SJCRH30 (cell line): ENCODE data around the gene ADPRM. TPM values are rescaled to one million over a fixed set of nuclear protein-coding genes. Genes with fewer than 3 reads are reported as not detected.

ENCODE experiments used
- DNase-seq, 2 experiments: peaks; one replicate each; pipeline ENCODE4 v3.0.0-alpha.2; 2015 to 2020
- H3K27ac ChIP-seq: fragments of 250-450 bp; sonication (Bioruptor Pico); 2 replicates; pipeline ENCODE4 v1.5.1; 2020; ENCODE audit warnings: mild to moderate bottlenecking, moderate library complexity
- H3K27me3 ChIP-seq: fragments of 250-450 bp; sonication (Bioruptor Pico); 2 replicates; pipeline ENCODE4 v1.5.1; 2020; ENCODE audit warnings: mild to moderate bottlenecking, moderate library complexity
- H3K36me3 ChIP-seq: fragments of 250-450 bp; sonication (Bioruptor Pico); 2 replicates; pipeline ENCODE4 v1.5.1; 2020; ENCODE audit warnings: mild to moderate bottlenecking, moderate library complexity
- H3K4me1 ChIP-seq: fragments of 250-450 bp; sonication (Bioruptor Pico); 2 replicates; pipeline ENCODE4 v1.5.1; 2020; ENCODE audit warnings: mild to moderate bottlenecking, moderate library complexity
- H3K4me3 ChIP-seq: fragments of 250-450 bp; sonication (Bioruptor Pico); 2 replicates; pipeline ENCODE4 v1.5.1; 2020; ENCODE audit warnings: mild to moderate bottlenecking, moderate library complexity
- H3K9me3 ChIP-seq: fragments of 250-450 bp; sonication (Bioruptor Pico); replicated peaks from 2 replicates; pipeline ENCODE4 v1.5.1; 2020; ENCODE audit warnings: mild to moderate bottlenecking, moderate library complexity
- total RNA-seq: library from RNA; depleted of rRNA; stranded (reverse); fragments of >200 nt; shearing (Covaris generic); gene quantifications from 2 replicates; pipeline ENCODE4 v1.2.3, GENCODE V29; 2014; rRNA removed

The ADPRM gene, protein sequence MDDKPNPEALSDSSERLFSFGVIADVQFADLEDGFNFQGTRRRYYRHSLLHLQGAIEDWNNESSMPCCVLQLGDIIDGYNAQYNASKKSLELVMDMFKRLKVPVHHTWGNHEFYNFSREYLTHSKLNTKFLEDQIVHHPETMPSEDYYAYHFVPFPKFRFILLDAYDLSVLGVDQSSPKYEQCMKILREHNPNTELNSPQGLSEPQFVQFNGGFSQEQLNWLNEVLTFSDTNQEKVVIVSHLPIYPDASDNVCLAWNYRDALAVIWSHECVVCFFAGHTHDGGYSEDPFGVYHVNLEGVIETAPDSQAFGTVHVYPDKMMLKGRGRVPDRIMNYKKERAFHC
- total RNA-seq, result 4.4 and 5.9 TPM in 2 replicates

DNA sequence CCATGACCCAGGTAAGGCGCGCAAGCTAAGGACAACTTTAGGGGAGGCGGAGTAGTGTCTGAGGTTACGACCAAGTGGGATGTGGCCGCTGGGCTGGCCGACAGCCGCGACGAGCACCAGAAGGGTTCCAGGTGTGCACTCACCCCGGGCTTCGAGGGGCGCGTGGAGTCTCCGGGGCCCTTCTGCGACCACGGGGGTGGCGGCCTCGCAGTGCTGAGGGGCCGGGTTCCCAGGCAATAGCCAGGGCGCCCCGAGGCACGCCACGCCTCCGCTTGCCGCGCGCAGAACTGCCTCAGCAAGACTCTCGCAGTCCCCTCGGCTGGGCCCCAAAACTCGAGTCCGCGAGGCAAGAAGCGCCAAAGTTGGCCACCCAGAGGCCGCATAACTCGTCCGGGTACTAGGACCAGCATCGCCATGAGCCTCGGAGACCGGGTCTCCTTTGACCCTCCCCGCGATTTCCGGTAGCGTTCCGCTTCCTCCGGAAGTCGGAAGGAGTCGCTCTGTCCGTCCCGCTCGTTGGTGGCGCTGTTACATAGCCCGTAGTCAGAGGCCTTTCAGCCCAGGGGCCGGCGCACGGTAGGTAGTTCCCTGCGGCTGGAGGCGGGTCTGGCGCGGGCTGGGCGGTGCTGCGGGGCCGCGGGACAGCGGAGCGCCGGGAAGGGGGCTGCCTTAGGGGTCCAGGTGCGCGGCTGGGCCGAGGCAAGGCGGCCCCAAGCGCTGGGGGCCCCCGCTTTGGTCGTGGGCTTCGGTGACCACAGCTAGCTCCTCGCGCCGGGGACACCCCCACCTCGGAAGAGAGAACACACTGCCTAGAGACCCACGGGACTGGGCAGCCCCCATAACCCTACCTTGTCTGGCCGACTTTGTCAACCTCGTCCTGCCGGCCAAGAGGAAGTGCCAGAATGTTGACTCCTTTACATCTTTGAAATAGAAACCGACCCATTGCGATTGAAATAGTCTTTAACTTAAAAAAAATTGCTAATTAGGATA lies at the start of gene ADPRM, which contains the start of gene SCO1:
ADPRM (plus strand) TSS at position 503 of the 990 bp plus-strand sequence. CDS start 7,333 bp downstream, outside the sequence.
SCO1 (minus strand) TSS at position 442 of the 990 bp plus-strand sequence; CDS start at position 416, 26 bp downstream.
- Histone ChIP-seq H3K4me1 (peaks cover 3% of the 10 kb centered on the region), H3K9me3 (no peaks in the 10 kb centered on the region), H3K36me3 (peaks cover 15% of the 10 kb centered on the region), H3K4me3 (peak within 1 kb of the TSS; percentile 85), H3K27me3 (no peaks in the 10 kb centered on the region), H3K27ac (peak within 1 kb of the TSS; percentile 59)
- DNase-seq, result peak; percentile 91 to 92

DNA sequence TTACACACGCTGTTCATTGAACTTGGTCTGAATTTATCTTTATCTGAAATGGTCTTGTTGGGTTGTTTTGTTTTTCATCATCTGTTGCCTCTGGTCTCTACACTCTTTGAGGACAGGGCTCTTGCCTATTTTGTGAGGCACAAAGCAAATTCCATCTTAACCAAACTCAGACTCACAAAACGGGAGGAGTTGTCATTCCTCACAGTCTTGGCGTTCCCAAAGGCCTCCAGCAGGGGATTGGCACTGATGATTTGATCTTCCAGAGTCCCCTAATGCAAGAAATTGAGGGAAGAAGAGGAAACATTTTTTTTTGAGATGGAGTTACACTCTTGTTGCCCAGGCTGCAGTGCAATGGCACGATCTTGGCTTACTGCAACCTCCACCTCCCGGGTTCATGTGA lies 49.0 kb upstream of the ADPRM start:
- no peaks in the 10 kb centered on the region for H3K9me3 ChIP-seq
- H3K4me1 ChIP-seq, result no peaks in the 10 kb centered on the region
- H3K36me3 ChIP-seq, result no peaks in the 10 kb centered on the region
- DNase-seq, result no peak
- H3K4me3 ChIP-seq, result no peak overlapping the region
- H3K27me3 ChIP-seq, result no peaks in the 10 kb centered on the region
- H3K27ac ChIP-seq, result no peak overlapping the region

DNA sequence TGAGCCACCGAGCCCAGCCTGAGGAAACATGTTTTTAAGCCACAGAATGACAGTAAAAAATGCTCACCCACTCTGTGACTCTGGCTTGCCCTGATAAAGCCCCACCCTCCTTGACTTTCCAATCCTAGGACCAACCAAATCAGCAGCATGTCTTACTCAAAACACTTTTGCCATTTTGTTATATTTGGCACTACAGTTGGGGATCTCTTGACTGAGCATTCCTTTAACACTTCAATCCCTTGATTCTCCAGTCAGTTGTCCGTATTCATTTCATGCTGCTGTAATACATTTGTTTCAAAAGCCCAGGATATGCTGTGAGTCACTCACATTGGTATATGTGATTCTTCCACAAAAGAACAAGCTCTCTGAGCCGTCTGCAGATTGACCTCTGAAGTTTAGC lies 48.4 kb upstream of the ADPRM start:
- H3K9me3 ChIP-seq, result no peaks in the 10 kb centered on the region
- no peak overlapping the region for H3K4me3 ChIP-seq
- no peaks in the 10 kb centered on the region for H3K27me3 ChIP-seq
- no peaks in the 10 kb centered on the region for H3K4me1 ChIP-seq
- no peak overlapping the region for H3K27ac ChIP-seq
- H3K36me3 ChIP-seq, result no peaks in the 10 kb centered on the region
- DNase-seq, result no peak

DNA sequence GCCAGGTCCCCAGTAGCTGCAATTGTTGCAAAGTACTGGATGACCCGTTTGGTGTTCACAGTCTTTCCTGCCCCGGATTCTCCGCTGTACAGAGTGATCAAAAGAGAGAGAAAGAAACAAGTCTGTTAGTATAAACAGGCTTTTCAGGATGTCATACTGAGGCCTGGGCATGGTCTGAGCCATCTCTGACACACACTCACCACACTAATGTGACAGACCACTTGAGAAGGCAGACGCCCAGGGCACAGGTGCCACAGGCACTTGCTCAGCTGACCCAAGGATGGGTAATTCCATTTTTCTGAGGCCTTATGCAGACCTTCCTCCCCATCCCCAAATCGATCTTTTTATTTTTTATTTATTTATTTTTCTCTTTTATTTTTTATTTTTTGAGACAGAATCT lies 47.8 kb upstream of the ADPRM start:
- no peaks in the 10 kb centered on the region for H3K27me3 ChIP-seq
- no peak overlapping the region for H3K27ac ChIP-seq
- H3K4me1 ChIP-seq, result no peaks in the 10 kb centered on the region
- no peak overlapping the region for H3K4me3 ChIP-seq
- H3K9me3 ChIP-seq, result no peaks in the 10 kb centered on the region
- H3K36me3 ChIP-seq, result no peaks in the 10 kb centered on the region
- no peak for DNase-seq

DNA sequence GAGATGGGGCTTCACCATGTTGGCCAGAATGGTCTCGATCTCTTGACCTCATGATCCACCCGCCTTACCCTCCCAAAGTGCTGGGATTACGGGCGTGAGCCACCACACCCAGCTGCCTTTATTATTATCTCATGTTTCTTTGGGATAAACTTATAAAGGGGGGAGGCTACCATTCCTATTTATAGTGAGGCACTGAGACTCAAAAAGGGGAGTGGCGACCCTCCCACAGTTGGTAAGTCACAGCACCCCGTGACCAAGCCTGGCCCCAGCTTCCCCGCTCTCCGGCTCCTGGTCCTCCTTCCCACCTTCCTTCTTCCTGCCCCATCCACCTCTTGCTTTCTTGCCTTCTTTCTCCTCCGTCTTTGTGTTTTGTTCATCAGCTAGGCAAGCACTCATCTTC lies 45.5 kb upstream of the ADPRM start:
- no peak for DNase-seq

DNA sequence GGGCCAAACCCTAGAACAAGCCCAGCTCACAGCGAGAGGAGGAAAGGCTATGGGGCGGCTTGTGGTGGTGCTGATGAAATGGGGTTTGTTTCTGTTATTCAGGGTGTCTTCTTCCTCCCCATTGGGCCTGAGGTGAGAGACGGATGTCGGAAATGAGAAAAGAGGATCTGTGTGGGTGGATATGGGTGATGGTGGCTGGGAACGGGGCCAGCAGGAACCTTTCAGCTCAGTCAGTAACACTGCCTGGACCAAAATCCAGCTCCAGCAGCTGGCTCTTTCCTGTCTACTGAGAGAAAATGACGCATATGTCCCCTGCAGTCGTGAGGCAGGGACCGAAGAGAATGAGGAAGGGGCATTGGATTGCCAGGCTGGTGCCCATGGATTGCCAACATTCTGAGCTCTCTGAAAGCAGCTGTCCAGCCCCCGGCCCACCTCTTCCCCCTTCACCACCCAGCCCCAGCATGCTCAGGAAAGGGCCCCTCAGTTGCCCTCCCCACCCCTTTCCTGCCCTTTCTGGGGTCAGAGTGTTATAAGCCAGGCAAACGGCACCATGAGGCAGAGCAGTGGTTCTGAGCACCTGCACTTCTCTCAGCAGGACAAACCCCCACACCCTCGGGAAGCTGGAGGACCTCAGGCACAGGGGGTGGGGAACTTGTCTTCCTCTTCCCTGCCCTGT lies 44.3 kb upstream of the ADPRM start:
- Histone ChIP-seq H3K27ac (no peak overlapping the region), H3K4me3 (no peak overlapping the region)

More for the DNA sequence above, 45.5 kb upstream of the ADPRM start:
- Histone ChIP-seq H3K9me3 (no peaks in the 10 kb centered on the region), H3K4me3 (no peak overlapping the region), H3K27ac (no peak overlapping the region), H3K4me1 (no peaks in the 10 kb centered on the region), H3K36me3 (no peaks in the 10 kb centered on the region), H3K27me3 (no peaks in the 10 kb centered on the region)

DNA sequence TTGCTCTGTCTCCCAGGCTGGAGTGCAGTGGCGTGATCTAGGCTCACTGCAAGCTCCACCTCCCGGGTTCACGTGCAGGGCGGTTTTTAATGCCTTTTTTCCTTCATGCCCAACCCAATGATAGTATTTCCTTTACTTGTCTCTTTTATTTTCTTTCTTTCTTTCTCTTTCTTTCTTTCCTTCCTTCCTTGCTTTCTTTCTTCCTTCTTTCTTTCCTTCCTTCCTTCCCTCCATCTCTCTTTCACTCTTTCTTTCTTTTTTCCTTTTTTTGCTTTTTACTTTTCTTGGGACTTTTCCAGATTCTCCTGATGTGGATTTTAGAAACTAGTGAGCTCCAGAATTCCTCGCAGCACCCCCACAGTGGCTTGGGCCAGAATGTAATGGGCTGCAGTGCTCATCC lies 43.4 kb upstream of the ADPRM start:
- no peak overlapping the region for H3K27ac ChIP-seq

More for the DNA sequence above, 44.3 kb upstream of the ADPRM start:
- DNase-seq, result peak; percentile 9 to 31
- H3K27me3 ChIP-seq, result no peaks in the 10 kb centered on the region
- no peaks in the 10 kb centered on the region for H3K36me3 ChIP-seq
- H3K4me1 ChIP-seq, result peaks cover 5% of the 10 kb centered on the region
- H3K9me3 ChIP-seq, result no peaks in the 10 kb centered on the region

DNA sequence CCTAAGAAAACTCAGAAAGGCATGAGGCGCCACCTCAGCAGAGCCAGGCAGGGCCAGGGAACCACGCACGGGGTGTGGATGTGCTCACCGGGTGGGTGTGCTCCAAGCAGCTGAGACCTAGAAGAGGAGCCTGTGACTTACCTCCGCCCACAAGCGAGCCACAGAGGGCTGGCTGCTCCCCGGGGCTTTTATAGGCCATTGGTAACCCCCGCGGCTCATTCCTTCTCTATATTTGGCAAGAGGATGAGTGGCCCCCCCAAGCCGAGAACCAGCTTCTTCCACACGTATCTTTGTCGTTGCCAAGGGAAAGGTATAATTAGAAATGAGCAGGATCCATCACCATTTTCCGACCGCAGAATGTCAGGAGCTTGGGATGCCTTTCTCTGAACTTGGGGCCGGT lies 40.2 kb upstream of the ADPRM start, which contains the start of gene MYH3:
MYH3 (minus strand) TSS at position 162 of the 400 bp plus-strand sequence. CDS start 2,245 bp downstream, outside the sequence.
- DNase-seq, result no peak
- no peaks in the 10 kb centered on the region for H3K36me3 ChIP-seq
- no peaks in the 10 kb centered on the region for H3K27me3 ChIP-seq
- H3K9me3 ChIP-seq, result no peaks in the 10 kb centered on the region
- H3K4me1 ChIP-seq, result peaks cover 5% of the 10 kb centered on the region
- no peak within 1 kb of the TSS for H3K4me3 ChIP-seq
- H3K27ac ChIP-seq, result peak within 1 kb of the TSS; percentile 43

More for the DNA sequence above, 43.4 kb upstream of the ADPRM start:
- H3K9me3 ChIP-seq, result no peaks in the 10 kb centered on the region
- H3K4me3 ChIP-seq, result no peak overlapping the region
- no peaks in the 10 kb centered on the region for H3K27me3 ChIP-seq
- DNase-seq, result no peak
- peaks cover 5% of the 10 kb centered on the region for H3K4me1 ChIP-seq
- no peaks in the 10 kb centered on the region for H3K36me3 ChIP-seq

DNA sequence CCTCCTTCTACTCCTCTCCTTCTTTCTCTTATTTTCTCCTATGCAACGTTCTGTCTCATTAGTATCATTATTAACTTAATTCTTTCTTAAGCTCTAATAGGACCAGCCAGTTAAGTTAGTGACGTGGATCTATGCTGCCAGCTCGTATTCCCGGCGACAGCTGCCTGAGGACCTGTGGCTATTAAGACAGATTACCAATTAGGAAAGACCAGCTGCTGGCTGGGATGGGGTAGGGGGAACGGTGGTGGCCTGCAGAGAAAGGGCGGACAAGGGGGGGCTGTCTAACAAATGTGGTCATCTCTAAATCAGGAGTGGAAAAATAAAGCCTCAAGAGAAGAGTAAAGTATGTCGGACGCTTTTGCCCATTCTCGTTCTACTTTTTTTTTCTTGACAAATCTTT lies 39.5 kb upstream of the ADPRM start:
- Histone ChIP-seq H3K27ac (peak overlapping the region; percentile 43), H3K27me3 (no peaks in the 10 kb centered on the region), H3K9me3 (no peaks in the 10 kb centered on the region), H3K4me1 (peaks cover 5% of the 10 kb centered on the region), H3K4me3 (no peak overlapping the region), H3K36me3 (no peaks in the 10 kb centered on the region)
- DNase-seq, result peak; percentile 42 to 62

DNA sequence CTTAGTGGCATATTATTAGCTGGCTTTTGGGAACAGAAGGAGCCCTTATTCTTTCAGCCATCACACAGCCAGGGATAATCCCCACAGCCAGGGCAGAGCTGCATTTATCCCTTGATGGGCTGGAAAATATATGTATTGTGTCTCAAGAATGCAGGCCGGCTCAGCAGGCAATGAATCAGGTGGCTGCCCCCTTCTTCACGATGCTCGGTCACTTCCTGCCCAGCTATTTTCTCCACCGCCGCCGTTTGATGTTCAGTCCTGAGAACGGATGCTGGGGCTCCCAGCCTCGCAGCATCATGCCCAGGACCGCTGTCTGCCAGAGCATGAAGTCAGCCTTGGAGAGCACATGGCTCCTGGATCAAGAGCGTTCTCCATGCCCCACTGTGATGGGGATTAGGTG lies 36.0 kb upstream of the ADPRM start:
- Histone ChIP-seq H3K27me3 (no peaks in the 10 kb centered on the region), H3K27ac (no peak overlapping the region), H3K4me3 (no peak overlapping the region), H3K36me3 (no peaks in the 10 kb centered on the region), H3K9me3 (no peaks in the 10 kb centered on the region), H3K4me1 (peaks cover 5% of the 10 kb centered on the region)
- peak in 1 of 2 experiments; percentile 8 for DNase-seq

DNA sequence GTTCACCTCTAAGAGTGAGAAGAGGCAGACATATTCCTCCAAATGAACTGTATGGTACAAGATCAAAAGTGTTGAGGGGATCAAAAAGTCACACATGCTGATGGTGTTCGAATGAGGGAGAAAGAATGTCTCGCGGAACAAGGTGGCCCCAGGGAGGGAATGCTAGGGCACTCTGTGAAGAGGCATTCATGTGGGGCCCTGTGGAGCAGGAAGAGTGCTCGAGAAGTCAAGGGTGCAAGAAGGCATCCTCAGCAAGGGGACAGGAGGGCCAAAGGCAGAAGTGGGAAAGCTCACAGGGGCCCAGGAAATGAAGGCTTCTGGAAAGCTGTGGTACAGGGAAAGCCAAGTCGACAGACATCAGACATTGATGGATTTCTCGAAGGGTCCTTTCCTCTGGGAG lies 34.2 kb upstream of the ADPRM start:
- Histone ChIP-seq H3K4me1 (no peaks in the 10 kb centered on the region), H3K4me3 (no peak overlapping the region), H3K27ac (no peak overlapping the region), H3K36me3 (no peaks in the 10 kb centered on the region), H3K27me3 (no peaks in the 10 kb centered on the region), H3K9me3 (no peaks in the 10 kb centered on the region)
- DNase-seq, result no peak

DNA sequence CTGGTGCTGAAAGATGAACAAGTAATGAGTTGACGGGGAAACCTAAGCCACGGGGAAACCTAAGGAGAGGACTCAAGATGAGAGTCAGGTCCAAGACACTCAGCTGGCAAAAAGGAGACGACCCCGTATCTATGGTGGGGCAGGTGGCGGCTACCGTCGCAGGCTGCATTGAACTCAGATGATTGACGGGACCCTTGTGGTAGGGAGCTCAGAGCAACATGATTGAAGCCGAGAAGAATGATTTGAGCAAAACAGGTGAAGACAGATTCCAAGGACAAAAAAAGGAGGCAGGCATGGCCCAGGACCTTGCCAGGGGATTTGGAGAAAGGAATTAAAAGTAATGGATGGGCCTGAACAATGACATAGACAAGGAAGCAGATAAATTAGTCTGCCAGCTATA lies 32.8 kb upstream of the ADPRM start:
- Histone ChIP-seq H3K27me3 (no peaks in the 10 kb centered on the region), H3K4me1 (no peaks in the 10 kb centered on the region), H3K36me3 (no peaks in the 10 kb centered on the region), H3K4me3 (no peak overlapping the region), H3K27ac (no peak overlapping the region), H3K9me3 (no peaks in the 10 kb centered on the region)
- DNase-seq, result no peak

DNA sequence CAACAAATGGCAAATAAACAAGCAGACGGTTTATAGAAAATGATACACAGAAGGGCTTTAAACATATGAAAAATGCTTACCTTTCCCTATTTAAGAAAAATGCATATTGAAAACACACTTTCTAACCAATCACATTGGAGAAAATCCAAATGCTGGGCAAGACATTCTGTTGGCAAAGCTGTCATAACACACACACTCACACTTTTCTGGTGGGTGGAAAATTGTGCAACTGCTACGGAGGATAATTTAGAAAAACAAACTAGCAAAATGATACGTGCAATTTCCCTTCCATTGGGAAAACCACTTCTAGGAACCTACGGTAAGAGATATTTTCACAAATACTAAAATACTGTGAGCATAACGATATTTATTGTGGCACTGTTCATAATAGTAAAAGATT lies 30.5 kb upstream of the ADPRM start:
- no peaks in the 10 kb centered on the region for H3K9me3 ChIP-seq
- H3K36me3 ChIP-seq, result no peaks in the 10 kb centered on the region
- no peak for DNase-seq
- H3K27me3 ChIP-seq, result no peaks in the 10 kb centered on the region
- H3K4me1 ChIP-seq, result no peaks in the 10 kb centered on the region
- H3K4me3 ChIP-seq, result no peak overlapping the region
- H3K27ac ChIP-seq, result no peak overlapping the region

DNA sequence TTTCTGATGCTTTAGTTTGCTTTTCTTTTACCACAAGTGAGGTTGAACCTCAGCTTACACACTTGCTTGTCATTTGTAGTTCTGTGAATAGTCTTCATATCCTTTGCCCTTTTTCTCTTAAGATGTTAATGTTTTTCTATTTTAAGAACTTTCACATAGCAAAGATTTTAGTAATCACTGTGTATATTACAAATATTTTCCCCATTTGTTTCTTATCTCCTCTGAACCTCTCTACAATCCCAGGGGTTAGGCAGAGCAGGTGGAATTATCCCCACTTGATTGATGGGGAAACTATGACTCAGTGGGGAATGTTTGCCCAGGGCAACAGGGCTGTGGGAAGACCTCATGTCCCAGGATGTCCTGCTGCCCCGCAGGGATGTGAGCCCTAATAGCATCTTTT lies 28.6 kb upstream of the ADPRM start:
- H3K27me3 ChIP-seq, result no peaks in the 10 kb centered on the region
- no peak overlapping the region for H3K4me3 ChIP-seq
- no peaks in the 10 kb centered on the region for H3K9me3 ChIP-seq
- H3K27ac ChIP-seq, result no peak overlapping the region
- no peak for DNase-seq
- H3K36me3 ChIP-seq, result no peaks in the 10 kb centered on the region
- H3K4me1 ChIP-seq, result no peaks in the 10 kb centered on the region
